ENCODE data around the gene ACIN1.
A peak's percentile ranks its signal among the peaks of the same experiment; 100 is the strongest.

The ACIN1 gene, protein sequence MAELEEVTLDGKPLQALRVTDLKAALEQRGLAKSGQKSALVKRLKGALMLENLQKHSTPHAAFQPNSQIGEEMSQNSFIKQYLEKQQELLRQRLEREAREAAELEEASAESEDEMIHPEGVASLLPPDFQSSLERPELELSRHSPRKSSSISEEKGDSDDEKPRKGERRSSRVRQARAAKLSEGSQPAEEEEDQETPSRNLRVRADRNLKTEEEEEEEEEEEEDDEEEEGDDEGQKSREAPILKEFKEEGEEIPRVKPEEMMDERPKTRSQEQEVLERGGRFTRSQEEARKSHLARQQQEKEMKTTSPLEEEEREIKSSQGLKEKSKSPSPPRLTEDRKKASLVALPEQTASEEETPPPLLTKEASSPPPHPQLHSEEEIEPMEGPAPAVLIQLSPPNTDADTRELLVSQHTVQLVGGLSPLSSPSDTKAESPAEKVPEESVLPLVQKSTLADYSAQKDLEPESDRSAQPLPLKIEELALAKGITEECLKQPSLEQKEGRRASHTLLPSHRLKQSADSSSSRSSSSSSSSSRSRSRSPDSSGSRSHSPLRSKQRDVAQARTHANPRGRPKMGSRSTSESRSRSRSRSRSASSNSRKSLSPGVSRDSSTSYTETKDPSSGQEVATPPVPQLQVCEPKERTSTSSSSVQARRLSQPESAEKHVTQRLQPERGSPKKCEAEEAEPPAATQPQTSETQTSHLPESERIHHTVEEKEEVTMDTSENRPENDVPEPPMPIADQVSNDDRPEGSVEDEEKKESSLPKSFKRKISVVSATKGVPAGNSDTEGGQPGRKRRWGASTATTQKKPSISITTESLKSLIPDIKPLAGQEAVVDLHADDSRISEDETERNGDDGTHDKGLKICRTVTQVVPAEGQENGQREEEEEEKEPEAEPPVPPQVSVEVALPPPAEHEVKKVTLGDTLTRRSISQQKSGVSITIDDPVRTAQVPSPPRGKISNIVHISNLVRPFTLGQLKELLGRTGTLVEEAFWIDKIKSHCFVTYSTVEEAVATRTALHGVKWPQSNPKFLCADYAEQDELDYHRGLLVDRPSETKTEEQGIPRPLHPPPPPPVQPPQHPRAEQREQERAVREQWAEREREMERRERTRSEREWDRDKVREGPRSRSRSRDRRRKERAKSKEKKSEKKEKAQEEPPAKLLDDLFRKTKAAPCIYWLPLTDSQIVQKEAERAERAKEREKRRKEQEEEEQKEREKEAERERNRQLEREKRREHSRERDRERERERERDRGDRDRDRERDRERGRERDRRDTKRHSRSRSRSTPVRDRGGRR

DNA sequence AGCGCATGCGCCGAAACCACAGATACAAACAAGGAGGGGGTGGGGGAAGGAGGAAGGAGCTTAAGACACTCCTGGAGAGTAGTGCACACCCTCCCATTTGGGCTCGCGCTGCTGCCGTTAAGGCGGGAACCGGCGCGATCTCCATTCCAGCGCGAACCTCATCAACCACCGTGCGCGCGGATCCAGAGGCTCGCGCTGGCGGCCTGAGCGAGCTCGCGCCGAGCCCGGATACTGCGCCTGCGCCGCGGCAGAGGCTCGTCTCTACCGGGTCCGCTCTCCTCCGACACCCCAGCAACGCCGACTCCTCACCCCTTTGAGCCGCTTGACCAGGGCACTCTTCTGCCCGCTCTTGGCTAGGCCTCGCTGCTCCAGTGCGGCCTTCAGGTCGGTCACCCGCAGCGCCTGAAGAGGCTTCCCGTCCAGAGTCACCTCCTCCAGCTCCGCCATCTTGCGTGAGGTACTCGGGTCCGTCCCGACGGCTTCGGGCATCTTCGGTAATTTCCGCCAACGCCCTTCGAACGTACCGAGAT lies at the start of gene ACIN1:
Gene ACIN1, minus strand, starts transcription at position 471 of the 530 bp plus-strand sequence. Its CDS starts 24 bp downstream, at position 447.
- no peak for DNase-seq

- DNase-seq, result no peak
Observed at GRCh38 chr14:23143911-23144310, 49.0 kb upstream of the ACIN1 start.

DNA sequence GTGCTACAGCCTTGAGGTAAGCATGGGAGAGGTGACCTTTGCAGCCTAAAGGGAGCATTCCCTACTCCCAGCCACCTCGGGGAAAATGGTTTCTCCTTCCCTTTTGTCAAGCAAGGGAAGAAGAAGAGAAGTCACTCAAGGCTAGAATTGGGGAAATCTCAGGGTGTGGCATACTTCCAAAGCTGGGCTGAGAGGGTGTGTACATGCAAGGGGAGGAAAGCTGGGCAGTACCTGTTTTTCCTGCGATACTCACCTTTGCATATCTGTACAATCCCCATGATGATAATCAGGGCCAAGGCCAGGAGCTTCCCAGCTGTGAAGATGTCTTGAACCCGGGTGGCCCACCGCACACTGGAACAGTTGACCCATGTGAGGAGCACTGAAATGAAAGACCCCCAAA lies 47.9 kb upstream of the ACIN1 start:
- no peak for DNase-seq

GRCh38 chr14:23141706-23142444 lies 46.9 kb upstream of the ACIN1 start:
- DNase-seq, result peak; percentile 85

- DNase-seq, result no peak
Observed at GRCh38 chr14:23140371-23140770, 45.4 kb upstream of the ACIN1 start.

DNA sequence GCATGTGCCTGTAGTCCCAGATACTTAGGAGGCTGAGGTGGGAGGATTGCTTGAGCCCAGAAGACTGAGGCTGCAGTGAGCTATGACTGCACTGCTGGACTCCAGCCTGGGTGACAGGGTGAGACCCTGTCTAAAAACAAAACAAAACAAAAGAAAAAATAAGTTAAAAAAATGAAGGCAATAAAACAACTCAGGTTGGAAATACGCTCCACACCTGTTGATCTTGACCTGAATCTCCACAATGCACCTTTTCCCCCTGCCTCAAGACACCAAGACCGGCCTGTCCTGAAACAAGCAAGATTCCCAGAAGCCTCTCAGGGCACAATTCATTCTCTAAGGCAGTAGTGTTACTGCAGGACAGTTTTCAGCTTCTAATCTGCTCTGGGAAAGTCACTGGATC lies 44.9 kb upstream of the ACIN1 start:
- no peak for DNase-seq

GRCh38 chr14:23137813-23138535 lies 43.0 kb upstream of the ACIN1 start:
- no peak for DNase-seq

GRCh38 chr14:23137192-23137812 lies 42.4 kb upstream of the ACIN1 start:
- DNase-seq, result no peak

DNA sequence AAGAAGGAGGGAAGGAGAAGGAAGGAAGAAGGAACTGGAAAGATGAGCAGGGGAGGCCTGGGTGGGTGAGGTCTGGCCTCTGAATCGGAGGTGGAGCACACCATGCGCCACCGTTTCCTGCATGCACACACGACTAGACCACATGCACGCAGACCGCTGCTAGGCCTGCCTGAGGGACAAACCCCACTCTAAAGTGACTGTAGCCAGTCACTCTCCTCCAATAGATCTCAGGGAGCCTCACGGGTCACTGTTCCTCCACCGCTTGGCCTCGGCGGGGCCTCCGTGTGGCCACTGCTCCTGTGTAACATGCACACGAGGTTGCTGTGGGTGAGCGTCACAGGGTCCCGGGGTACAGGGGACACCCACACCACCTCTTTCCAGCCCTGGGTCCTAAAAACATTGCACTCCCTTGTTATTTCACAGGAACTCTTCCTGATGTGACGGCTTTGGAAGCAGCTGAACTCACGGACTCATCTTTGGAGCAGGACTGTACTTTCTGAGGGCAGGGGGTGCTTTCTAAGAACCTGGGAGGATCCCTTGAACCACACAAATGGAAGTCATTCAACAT lies 41.7 kb upstream of the ACIN1 start:
- no peak for DNase-seq

DNA sequence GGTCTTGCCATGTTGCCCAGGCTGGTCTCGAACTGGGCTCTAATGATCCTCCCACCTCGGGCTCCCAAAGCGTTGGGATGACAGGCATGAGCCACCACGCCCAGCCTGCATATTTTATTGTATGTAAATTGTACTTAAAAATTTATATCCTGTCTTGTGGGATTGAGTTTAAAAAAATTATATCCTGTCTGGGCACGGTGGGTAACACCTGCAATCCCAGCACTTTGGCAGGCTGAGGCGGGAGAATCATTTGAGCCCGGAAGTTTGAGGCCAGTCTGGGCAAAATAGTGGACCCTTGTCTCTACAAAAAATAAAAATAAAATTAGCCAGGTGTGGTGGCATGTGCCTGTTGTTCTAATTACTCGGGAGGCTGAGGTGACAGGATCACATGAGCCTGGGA lies 38.0 kb upstream of the ACIN1 start:
- no peak for DNase-seq

DNA sequence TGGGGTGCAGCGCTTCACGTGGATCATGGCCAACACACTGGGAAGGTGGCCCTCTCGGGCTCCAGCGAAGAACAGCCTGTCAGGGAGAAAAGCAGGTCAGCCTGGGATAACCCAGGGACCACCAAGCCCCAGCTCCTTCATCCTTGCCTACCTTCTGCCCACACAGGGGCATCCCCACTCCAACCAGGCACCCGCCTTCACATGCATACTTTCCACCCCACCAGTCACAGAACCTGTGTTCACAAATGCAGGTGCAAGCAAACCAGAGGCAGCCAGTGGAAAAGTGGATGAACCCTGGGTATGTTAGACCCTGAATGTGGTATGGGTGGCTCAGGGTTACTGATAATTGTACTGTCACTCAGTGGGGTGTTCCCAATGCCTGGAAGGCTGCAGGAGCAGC lies 36.5 kb upstream of the ACIN1 start:
- no peak for DNase-seq

- DNase-seq, result no peak
Observed at GRCh38 chr14:23130871-23131270, 35.9 kb upstream of the ACIN1 start.

DNA sequence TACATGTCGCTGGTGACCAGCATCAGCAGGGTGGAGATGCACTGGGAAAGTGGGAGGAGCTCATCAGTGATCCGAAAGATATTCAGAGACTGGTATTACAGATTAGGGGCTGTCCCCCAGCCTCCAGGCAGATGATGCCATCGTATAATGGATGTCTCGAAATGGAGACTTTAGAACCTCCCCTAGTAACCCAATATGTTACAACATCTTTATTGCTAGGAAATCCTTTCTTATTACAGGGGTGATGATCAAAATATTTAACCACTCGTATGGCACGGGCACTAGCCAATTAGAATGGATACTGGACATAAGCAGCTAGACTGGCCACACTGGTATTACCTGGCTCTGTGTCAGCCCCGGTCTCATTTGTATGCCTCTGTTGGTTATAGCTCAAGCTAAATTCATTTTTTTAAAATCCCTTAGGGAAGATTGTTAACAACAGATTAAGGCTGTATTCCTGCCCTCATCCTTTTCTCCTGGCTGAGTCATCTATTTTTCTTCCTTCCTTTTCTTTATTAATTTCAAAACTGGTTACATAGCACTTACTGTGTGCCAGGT lies 34.9 kb upstream of the ACIN1 start:
- no peak for DNase-seq

DNA sequence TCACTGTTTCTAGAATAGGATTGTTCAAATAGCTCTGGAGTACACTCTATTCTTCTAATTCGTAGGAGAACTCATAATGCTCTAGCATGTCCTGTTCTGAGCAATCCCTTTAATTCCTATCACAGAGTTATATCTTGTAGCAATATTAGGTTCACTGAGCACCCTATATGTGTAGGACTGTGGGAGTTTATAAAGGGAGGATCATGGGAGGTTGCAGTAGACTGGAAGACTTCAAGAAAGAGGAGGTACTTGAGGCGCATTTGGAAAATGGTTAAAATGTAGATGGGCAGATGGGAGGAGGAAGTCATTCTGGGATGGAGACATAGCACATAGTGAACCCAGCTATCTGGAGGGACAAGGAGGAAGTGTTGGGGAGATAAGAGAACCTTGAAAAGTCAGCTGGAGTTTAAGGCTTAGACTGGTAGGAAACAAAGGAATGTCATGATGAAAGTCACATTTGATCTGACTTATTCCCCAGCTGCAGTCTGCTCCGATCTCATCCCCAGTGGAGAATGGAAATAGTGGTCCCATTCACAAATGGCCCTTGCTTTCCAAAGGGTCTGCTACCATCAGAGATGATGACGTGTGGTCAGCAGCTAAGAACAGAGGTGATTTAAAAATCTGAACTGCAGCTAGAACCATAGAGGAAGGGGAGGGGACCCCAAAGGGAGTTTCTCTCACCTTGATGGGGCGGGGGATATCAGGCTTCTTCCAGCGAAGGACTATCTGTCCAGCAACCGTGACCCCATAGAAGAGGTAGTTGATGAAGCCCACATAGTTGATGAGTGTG lies 34.2 kb upstream of the ACIN1 start:
- DNase-seq, result no peak

- no peak for DNase-seq
Observed at GRCh38 chr14:23127861-23128260, 32.9 kb upstream of the ACIN1 start.

DNA sequence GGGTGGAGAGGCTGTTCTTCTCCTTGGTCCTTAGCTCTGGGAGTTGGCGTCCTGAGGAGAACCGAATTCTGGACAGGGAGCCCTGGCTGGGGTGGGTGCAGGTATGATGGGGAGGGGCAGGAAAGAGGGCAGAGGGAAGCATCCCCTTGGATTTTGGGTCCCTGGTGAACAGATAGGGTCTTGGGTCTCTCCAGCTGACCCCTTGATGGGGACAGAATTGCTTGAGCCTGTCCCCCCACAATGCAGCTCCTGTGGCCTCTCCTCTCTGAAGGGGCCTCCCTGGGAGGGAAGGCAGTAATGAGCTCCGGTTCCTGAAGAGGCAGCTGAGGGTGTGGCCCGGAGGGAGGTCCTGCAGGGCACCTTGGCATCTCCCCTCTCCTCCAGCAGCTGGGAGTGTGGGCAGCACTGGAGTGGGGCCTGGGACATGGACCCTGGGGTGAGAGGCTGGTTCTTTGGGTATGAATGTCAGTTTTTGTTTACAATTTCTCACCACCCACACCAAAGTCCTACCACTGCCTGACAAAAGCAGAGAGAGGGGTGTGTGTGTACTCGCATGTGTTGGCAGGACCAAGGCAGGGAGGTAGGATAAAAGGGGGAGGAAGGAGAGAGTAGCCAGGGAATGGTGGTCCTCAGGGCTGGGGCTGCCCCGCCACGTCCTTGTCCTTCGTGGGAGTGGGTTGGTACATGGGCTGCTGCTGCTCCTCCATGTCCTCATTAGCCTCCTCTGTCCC lies 31.8 kb upstream of the ACIN1 start:
- DNase-seq, result no peak

- no peak for DNase-seq
Observed at GRCh38 chr14:23125933-23126524, 31.1 kb upstream of the ACIN1 start.

DNA sequence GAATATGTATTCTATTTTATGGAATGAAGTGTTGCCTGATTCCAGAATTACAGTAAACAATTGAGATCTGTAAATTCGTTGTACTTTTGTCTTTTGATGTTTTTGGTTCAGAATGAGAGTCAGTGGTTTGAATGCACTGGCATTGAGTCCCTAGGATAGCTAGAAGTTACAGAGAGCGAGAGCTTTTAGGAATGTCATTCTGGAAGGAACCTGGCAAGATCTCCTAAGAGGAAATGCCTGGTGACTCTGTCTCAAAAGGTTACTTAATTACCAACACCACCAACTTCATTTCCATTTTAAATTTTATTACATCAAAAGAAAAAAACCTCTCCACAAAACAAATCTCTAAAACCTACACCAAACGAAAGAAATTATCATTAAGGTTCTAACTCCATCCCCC lies 30.1 kb upstream of the ACIN1 start:
- DNase-seq, result no peak
